Peyer's patch (tissue), 4 donors: ENCODE data around the gene ARID3B.

ENCODE experiments used
- POLR2A ChIP-seq, 2 donors: fragments of 450-650 bp; IDR thresholded peaks; one replicate each; pipeline ENCODE4 v1.5.1; 2017; ENCODE audit warnings: antibody characterized with exemption in 2 of 2, mild to moderate bottlenecking in 2 of 2, moderate library complexity in 2 of 2
- TF ChIP-seq, protein P1 (sequence below), 6 experiments: fragments of 450-650 bp in 4 of 6; fragments of 200-600 bp in 2 of 6; sonication (generic) in 1 of 6; IDR thresholded peaks; one replicate each; pipeline ENCODE4 v1.5.1; 2017 to 2019; ENCODE audit warnings: antibody characterized with exemption in 6 of 6, mild to moderate bottlenecking in 3 of 6, moderate library complexity in 1 of 6

DNA sequence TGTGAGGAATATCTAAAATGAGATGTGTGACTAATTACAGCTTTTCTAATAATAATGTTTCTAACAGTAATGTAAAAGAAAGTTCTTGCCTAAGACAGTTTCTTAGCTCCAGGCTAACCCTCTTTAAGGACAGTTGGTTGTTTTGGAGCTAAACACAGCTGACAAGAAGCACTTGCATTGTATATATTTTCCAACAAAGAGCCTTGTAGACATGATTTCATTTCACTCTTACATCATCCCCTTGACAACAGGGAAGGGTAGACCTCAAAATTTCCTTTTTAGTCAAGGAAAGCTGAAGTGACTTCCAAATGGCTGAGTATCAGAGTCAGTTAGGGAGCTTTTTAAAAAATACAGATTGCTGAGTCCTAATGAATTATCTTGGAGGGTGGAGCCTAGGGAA, 4.1 kb downstream of the ARID3B start:
- no peak for TF ChIP-seq POLR2A (IDR thresholded peaks at IDR 0.05)
- TF ChIP-seq, protein P1, sequence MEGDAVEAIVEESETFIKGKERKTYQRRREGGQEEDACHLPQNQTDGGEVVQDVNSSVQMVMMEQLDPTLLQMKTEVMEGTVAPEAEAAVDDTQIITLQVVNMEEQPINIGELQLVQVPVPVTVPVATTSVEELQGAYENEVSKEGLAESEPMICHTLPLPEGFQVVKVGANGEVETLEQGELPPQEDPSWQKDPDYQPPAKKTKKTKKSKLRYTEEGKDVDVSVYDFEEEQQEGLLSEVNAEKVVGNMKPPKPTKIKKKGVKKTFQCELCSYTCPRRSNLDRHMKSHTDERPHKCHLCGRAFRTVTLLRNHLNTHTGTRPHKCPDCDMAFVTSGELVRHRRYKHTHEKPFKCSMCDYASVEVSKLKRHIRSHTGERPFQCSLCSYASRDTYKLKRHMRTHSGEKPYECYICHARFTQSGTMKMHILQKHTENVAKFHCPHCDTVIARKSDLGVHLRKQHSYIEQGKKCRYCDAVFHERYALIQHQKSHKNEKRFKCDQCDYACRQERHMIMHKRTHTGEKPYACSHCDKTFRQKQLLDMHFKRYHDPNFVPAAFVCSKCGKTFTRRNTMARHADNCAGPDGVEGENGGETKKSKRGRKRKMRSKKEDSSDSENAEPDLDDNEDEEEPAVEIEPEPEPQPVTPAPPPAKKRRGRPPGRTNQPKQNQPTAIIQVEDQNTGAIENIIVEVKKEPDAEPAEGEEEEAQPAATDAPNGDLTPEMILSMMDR (IDR thresholded peaks at IDR 0.05), result no peak
